DOHH2 (cell line): ENCODE results near the gene CHST3.

Experiments used
- H3F3A ChIP-seq: fragments of 200-600 bp; sonication (generic), shearing (Covaris generic); 2 replicates; pipeline ENCODE4 v1.6.0; 2016; ENCODE audit warnings: antibody characterized with exemption, mild to moderate bottlenecking; ENCODE audit not compliant: control insufficient read depth, insufficient read depth
- H3K27ac ChIP-seq: fragments of 200-600 bp; sonication (generic); 2 replicates; pipeline ENCODE4 v1.5.1; 2014; ENCODE audit warnings: low read depth, mild to moderate bottlenecking, low read length, moderate library complexity
- H3K27me3 ChIP-seq: fragments of 200-600 bp; sonication (generic); 2 replicates; pipeline ENCODE4 v1.6.1; 2014; ENCODE audit warnings: mild to moderate bottlenecking, low read length, mixed read lengths; ENCODE audit not compliant: control insufficient read depth
- H3K36me3 ChIP-seq: fragments of 200-600 bp; sonication (generic); 2 replicates; pipeline ENCODE4 v1.6.1; 2014; ENCODE audit warnings: mild to moderate bottlenecking, low read length, moderate library complexity, mixed read lengths; ENCODE audit not compliant: control insufficient read depth
- H3K4me1 ChIP-seq: fragments of 200-600 bp; sonication (generic); 2 replicates; pipeline ENCODE4 v1.6.1; 2014; ENCODE audit warnings: mild to moderate bottlenecking, low read length, mixed read lengths; ENCODE audit not compliant: control insufficient read depth
- H3K4me2 ChIP-seq: fragments of 200-600 bp; sonication (generic); 2 replicates; pipeline ENCODE4 v1.6.0; 2014; ENCODE audit warnings: mild to moderate bottlenecking, low read length, moderate library complexity
- H3K4me3 ChIP-seq: fragments of 200-600 bp; sonication (generic); 2 replicates; pipeline ENCODE4 v1.5.1; 2014; ENCODE audit warnings: mild to moderate bottlenecking, low read length, mixed read lengths
- H3K79me2 ChIP-seq: fragments of 200-600 bp; sonication (generic); 2 replicates; pipeline ENCODE4 v1.6.1; 2014; ENCODE audit warnings: mild to moderate bottlenecking, low read length, mixed read lengths; ENCODE audit not compliant: control insufficient read depth
- H3K9me2 ChIP-seq: fragments of 200-600 bp; sonication (generic); replicated peaks from 2 replicates; pipeline ENCODE4 v1.6.1; 2014; ENCODE audit warnings: mild to moderate bottlenecking, low read length, mixed read lengths; ENCODE audit not compliant: control insufficient read depth
- H3K9me3 ChIP-seq: fragments of 200-600 bp; sonication (generic); 2 replicates; pipeline ENCODE4 v1.6.1; 2014; ENCODE audit warnings: antibody characterized with exemption, low read length, mixed read lengths; ENCODE audit not compliant: control insufficient read depth, insufficient read depth
- H4K20me1 ChIP-seq: fragments of 200-600 bp; sonication (generic); 2 replicates; pipeline ENCODE4 v1.6.0; 2014; ENCODE audit warnings: low read depth, mild to moderate bottlenecking, antibody characterized with exemption, low read length, moderate library complexity; ENCODE audit not compliant: control insufficient read depth, insufficient read depth
- EZH2phosphoT487 ChIP-seq: fragments of 200-600 bp; sonication (generic); IDR thresholded peaks from 2 replicates; pipeline ENCODE4 v1.6.1; 2017; ENCODE audit warnings: borderline replicate concordance, mild to moderate bottlenecking, antibody characterized with exemption, low read length, moderate library complexity, mixed read lengths
- TF ChIP-seq, protein P1 (sequence below): fragments of 200-600 bp; sonication (generic); IDR thresholded peaks from one replicate; pipeline ENCODE4 v1.5.1; 2014; ENCODE audit warnings: antibody characterized with exemption, mild to moderate bottlenecking, low read depth, low read length; ENCODE audit not compliant: poor library complexity, severe bottlenecking

CHST3 gene

GRCh38 chr10:71945819-71946474, 18.2 kb upstream of the CHST3 start:
- Histone ChIP-seq H3K27ac (no peak overlapping the region), H3K9me3 (peaks cover 31% of the 10 kb centered on the region), H3K4me2 (no peak overlapping the region), H3K79me2 (no peaks in the 10 kb centered on the region), H3K9me2 (no peaks in the 10 kb centered on the region), H3F3A (no peaks in the 10 kb centered on the region), H3K4me3 (no peak overlapping the region), H3K36me3 (no peaks in the 10 kb centered on the region), H3K4me1 (no peaks in the 10 kb centered on the region), H3K27me3 (no peaks in the 10 kb centered on the region), H4K20me1 (no peaks in the 10 kb centered on the region)
- TF ChIP-seq, protein P1, sequence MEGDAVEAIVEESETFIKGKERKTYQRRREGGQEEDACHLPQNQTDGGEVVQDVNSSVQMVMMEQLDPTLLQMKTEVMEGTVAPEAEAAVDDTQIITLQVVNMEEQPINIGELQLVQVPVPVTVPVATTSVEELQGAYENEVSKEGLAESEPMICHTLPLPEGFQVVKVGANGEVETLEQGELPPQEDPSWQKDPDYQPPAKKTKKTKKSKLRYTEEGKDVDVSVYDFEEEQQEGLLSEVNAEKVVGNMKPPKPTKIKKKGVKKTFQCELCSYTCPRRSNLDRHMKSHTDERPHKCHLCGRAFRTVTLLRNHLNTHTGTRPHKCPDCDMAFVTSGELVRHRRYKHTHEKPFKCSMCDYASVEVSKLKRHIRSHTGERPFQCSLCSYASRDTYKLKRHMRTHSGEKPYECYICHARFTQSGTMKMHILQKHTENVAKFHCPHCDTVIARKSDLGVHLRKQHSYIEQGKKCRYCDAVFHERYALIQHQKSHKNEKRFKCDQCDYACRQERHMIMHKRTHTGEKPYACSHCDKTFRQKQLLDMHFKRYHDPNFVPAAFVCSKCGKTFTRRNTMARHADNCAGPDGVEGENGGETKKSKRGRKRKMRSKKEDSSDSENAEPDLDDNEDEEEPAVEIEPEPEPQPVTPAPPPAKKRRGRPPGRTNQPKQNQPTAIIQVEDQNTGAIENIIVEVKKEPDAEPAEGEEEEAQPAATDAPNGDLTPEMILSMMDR = no peak
- no peak for TF ChIP-seq EZH2phosphoT487

DNA sequence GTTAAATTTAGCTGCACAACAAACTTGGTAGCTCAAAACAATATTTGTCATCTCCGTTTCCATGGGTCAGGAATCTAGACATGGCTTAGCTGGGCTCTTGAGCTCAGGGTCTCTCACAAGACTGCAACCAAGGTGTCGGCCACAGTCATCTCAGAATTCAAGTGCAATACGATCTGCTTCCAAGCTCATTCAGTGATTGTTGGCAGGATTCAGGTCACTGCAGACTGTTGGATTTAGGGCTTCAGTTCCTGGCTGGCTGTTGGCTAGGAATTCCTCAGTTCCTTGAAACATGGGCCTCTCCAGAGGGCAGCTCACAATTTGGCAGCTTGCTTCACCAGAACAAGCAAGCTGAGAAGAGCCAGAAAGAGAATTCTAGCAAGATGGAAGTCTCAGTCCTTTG, 17.5 kb upstream of the CHST3 start:
- Histone ChIP-seq H4K20me1 (no peaks in the 10 kb centered on the region), H3K79me2 (no peaks in the 10 kb centered on the region), H3K27me3 (no peaks in the 10 kb centered on the region), H3K27ac (no peak overlapping the region), H3K9me3 (peaks cover 31% of the 10 kb centered on the region), H3F3A (no peaks in the 10 kb centered on the region), H3K4me3 (no peak overlapping the region), H3K4me2 (no peak overlapping the region), H3K4me1 (no peaks in the 10 kb centered on the region), H3K9me2 (no peaks in the 10 kb centered on the region), H3K36me3 (no peaks in the 10 kb centered on the region)
- no peak for TF ChIP-seq EZH2phosphoT487
- TF ChIP-seq, protein P1 = no peak

DNA sequence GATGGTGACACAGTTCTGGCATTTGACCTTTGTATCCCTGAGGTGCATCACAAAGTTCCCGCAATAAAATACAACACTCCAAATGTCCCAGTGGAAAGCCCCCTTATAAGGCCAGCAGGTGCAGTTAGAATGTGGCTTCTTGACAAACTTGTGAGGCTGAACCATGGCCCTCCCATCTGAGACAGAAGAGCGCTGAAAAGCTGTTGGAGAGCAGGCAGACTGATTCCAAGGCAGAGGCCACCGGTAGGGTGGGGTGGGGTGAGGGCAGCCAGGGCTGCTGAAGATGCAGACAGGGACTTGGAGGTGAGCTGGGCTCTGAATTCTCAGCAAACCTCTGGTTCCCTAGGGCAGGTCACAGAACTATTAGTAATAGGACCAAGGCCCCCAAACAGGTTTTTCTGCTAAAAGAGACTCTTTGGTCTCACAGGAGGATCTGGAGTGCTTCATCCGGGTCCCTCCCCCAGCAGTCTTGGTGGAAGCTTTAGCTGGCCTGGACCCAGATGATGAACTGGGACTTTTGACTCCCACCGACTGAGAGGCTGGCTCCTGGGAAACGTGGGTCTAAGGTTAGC, 15.6 kb upstream of the CHST3 start:
- H3K4me3 ChIP-seq = no peak overlapping the region
- no peak overlapping the region for H3K27ac ChIP-seq
- H3F3A ChIP-seq = no peaks in the 10 kb centered on the region
- H3K4me2 ChIP-seq = no peak overlapping the region
- no peaks in the 10 kb centered on the region for H3K27me3 ChIP-seq
- no peaks in the 10 kb centered on the region for H4K20me1 ChIP-seq
- no peaks in the 10 kb centered on the region for H3K36me3 ChIP-seq
- H3K9me3 ChIP-seq = peaks cover 31% of the 10 kb centered on the region
- no peaks in the 10 kb centered on the region for H3K79me2 ChIP-seq
- H3K4me1 ChIP-seq = no peaks in the 10 kb centered on the region
- no peak for TF ChIP-seq EZH2phosphoT487
- TF ChIP-seq, protein P1 = no peak
- no peaks in the 10 kb centered on the region for H3K9me2 ChIP-seq
